WTC11 (cell line): ENCODE data around the gene COMMD7. TPM values are rescaled to one million over a fixed set of nuclear protein-coding genes. Genes with fewer than 3 reads are reported as not detected.

Experiments used
- ATAC-seq: fragments of 200-7000 bp; cut with Tn5 transposase; 2 replicates; pipeline ENCODE4 v1.10.0; 2021; ENCODE audit warnings: mild to moderate bottlenecking, moderate library complexity
- CTCF ChIA-PET: fragments of 300-600 bp; sonication (Branson Sonifier 250); formaldehyde crosslinking; loops from one replicate; lab custom pipeline; 2021; ENCODE audit warnings: antibody characterized with exemption; lab: Charles Lee
- POLR2A ChIA-PET: fragments of 350-600 bp; sonication (Branson Sonifier 250); formaldehyde crosslinking; loops from one replicate; lab custom pipeline; 2021; ENCODE audit warnings: antibody characterized with exemption; lab: Charles Lee
- DNase-seq: peaks from one replicate; pipeline ENCODE4 v3.0.0; 2021; ENCODE audit warnings: low spot score
- H3K27ac Mint-ChIP-seq: 2 replicates; pipeline ENCODE4 v1.8.0; 2021; ENCODE audit warnings: mixed read lengths
- H3K27me3 Mint-ChIP-seq: 2 replicates; pipeline ENCODE4 v1.8.0; 2021; ENCODE audit warnings: low read depth, mild to moderate bottlenecking, moderate library complexity, mixed read lengths
- H3K36me3 Mint-ChIP-seq: 2 replicates; pipeline ENCODE4 v1.8.0; 2021; ENCODE audit warnings: mixed read lengths
- H3K4me1 Mint-ChIP-seq: 2 replicates; pipeline ENCODE4 v1.8.0; 2022; ENCODE audit warnings: mixed read lengths
- H3K4me3 Mint-ChIP-seq: 2 replicates; pipeline ENCODE4 v1.8.0; 2021; ENCODE audit warnings: mild to moderate bottlenecking, moderate library complexity, mixed read lengths
- H3K9me3 Mint-ChIP-seq: 2 replicates; pipeline ENCODE4 v1.8.0; 2021; ENCODE audit warnings: mixed read lengths
- CREM ChIP-seq: sonication (generic); formaldehyde crosslinking; IDR thresholded peaks from 2 replicates; pipeline ENCODE4 v1.8.1; 2022; ENCODE audit warnings: mild to moderate bottlenecking, missing genetic modification reagents, moderate library complexity
- ERG ChIP-seq: fragments of 250-450 bp; sonication (Bioruptor Pico); IDR thresholded peaks from 2 replicates; pipeline ENCODE4 v1.8.0; 2021; ENCODE audit warnings: mild to moderate bottlenecking
- ETV6 ChIP-seq: sonication (generic); formaldehyde crosslinking; IDR thresholded peaks from 2 replicates; pipeline ENCODE4 v1.8.1; 2022; ENCODE audit warnings: mild to moderate bottlenecking, missing genetic modification reagents
- FOXK1 ChIP-seq: sonication (generic); formaldehyde crosslinking; IDR thresholded peaks from 2 replicates; pipeline ENCODE4 v1.8.0; 2022; ENCODE audit warnings: mild to moderate bottlenecking, moderate library complexity, missing genetic modification reagents
- FOXP4 ChIP-seq: sonication (generic); formaldehyde crosslinking; IDR thresholded peaks from 2 replicates; pipeline ENCODE4 v1.8.0; 2022; ENCODE audit warnings: mild to moderate bottlenecking, missing genetic modification reagents
- HMGXB4 ChIP-seq: sonication (generic); formaldehyde crosslinking; IDR thresholded peaks from 2 replicates; pipeline ENCODE4 v1.8.1; 2023; ENCODE audit warnings: mild to moderate bottlenecking, moderate library complexity, missing genetic modification reagents
- IRF1 ChIP-seq: sonication (generic); formaldehyde crosslinking; IDR thresholded peaks from 2 replicates; pipeline ENCODE4 v1.8.0; 2023; ENCODE audit warnings: missing genetic modification reagents
- KAT7 ChIP-seq: sonication (generic); formaldehyde crosslinking; IDR thresholded peaks from 2 replicates; pipeline ENCODE4 v1.8.1; 2023; ENCODE audit warnings: missing genetic modification reagents, mild to moderate bottlenecking, borderline replicate concordance
- NR3C1 ChIP-seq: sonication (generic); formaldehyde crosslinking; conservative IDR thresholded peaks from 2 replicates; pipeline ENCODE4 v1.8.1; 2023; ENCODE audit warnings: low read depth, mild to moderate bottlenecking, missing genetic modification reagents
- TEAD1 ChIP-seq: sonication (generic); formaldehyde crosslinking; IDR thresholded peaks from 2 replicates; pipeline ENCODE4 v1.8.0; 2022; ENCODE audit warnings: mild to moderate bottlenecking, missing genetic modification reagents
- ZNF121 ChIP-seq: sonication (generic); formaldehyde crosslinking; IDR thresholded peaks from 2 replicates; pipeline ENCODE4 v1.8.0; 2023; ENCODE audit warnings: missing genetic modification reagents
- ZNF423 ChIP-seq: fragments of 250-450 bp; sonication (Bioruptor Pico); IDR thresholded peaks from 2 replicates; pipeline ENCODE4 v2.1.2; 2022; ENCODE audit warnings: mild to moderate bottlenecking, moderate library complexity
- total RNA-seq: library from RNA; stranded (reverse); gene quantifications from 3 replicates; pipeline ENCODE4 v1.2.3, GENCODE V29; 2021
- TF ChIP-seq, protein P1 (sequence below): sonication (generic); formaldehyde crosslinking; IDR thresholded peaks from 2 replicates; pipeline ENCODE4 v1.8.0; 2023; ENCODE audit warnings: missing genetic modification reagents, mild to moderate bottlenecking, borderline replicate concordance
- TF ChIP-seq, protein P2 (sequence below): fragments of 250-450 bp; sonication (Bioruptor Pico); IDR thresholded peaks from 2 replicates; pipeline ENCODE4 v1.9.0; 2021; ENCODE audit warnings: mild to moderate bottlenecking
- TF ChIP-seq, protein P3 (sequence below): sonication (generic); formaldehyde crosslinking; IDR thresholded peaks from 2 replicates; pipeline ENCODE4 v1.8.0; 2023; ENCODE audit warnings: mild to moderate bottlenecking, missing genetic modification reagents
- TF ChIP-seq, protein P4 (sequence below): sonication (generic); formaldehyde crosslinking; IDR thresholded peaks from 2 replicates; pipeline ENCODE4 v1.8.1; 2022; ENCODE audit warnings: mild to moderate bottlenecking, moderate library complexity, missing genetic modification reagents

Gene COMMD7
- total RNA-seq, 1 experiment from 2014 or later: 42.3 TPM

- Mint-ChIP-seq H3K9me3 (no peaks in the 10 kb centered on the region), H3K27ac (peak overlapping the region; percentile 97), H3K4me3 (peak overlapping the region; percentile 21), H3K4me1 (peaks cover 84% of the 10 kb centered on the region), H3K36me3 (no peaks in the 10 kb centered on the region), H3K27me3 (no peaks in the 10 kb centered on the region)
- DNase-seq (no peak), ATAC-seq (peak; percentile 53)
- TF ChIP-seq FOXP4 (peak; percentile 90; the same call in 1 of the 2 replicates), ETV6 (CRISPR knock-in tag) (0 out of 2 replicates have a peak, but pooled peaks have one; percentile 70), TEAD1 (CRISPR knock-in tag) (peak; percentile 79; the same call in 1 of the 2 replicates), ZNF423 (CRISPR knock-in tag) (peak; percentile 37; the same call in 1 of the 2 replicates), ZNF121 (CRISPR knock-in tag) (peak; percentile 97), CREM (CRISPR knock-in tag) (0 out of 2 replicates have a peak, but pooled peaks have one; percentile 20), IRF1 (no peak), NR3C1 (CRISPR knock-in tag) (no peak), FOXK1 (peak; percentile 59; the same call in 1 of the 2 replicates), KAT7 (no peak), HMGXB4 (CRISPR knock-in tag) (0 out of 2 replicates have a peak, but pooled peaks have one; percentile 35), ERG (CRISPR knock-in tag) (no peak)
- TF ChIP-seq, protein P1, sequence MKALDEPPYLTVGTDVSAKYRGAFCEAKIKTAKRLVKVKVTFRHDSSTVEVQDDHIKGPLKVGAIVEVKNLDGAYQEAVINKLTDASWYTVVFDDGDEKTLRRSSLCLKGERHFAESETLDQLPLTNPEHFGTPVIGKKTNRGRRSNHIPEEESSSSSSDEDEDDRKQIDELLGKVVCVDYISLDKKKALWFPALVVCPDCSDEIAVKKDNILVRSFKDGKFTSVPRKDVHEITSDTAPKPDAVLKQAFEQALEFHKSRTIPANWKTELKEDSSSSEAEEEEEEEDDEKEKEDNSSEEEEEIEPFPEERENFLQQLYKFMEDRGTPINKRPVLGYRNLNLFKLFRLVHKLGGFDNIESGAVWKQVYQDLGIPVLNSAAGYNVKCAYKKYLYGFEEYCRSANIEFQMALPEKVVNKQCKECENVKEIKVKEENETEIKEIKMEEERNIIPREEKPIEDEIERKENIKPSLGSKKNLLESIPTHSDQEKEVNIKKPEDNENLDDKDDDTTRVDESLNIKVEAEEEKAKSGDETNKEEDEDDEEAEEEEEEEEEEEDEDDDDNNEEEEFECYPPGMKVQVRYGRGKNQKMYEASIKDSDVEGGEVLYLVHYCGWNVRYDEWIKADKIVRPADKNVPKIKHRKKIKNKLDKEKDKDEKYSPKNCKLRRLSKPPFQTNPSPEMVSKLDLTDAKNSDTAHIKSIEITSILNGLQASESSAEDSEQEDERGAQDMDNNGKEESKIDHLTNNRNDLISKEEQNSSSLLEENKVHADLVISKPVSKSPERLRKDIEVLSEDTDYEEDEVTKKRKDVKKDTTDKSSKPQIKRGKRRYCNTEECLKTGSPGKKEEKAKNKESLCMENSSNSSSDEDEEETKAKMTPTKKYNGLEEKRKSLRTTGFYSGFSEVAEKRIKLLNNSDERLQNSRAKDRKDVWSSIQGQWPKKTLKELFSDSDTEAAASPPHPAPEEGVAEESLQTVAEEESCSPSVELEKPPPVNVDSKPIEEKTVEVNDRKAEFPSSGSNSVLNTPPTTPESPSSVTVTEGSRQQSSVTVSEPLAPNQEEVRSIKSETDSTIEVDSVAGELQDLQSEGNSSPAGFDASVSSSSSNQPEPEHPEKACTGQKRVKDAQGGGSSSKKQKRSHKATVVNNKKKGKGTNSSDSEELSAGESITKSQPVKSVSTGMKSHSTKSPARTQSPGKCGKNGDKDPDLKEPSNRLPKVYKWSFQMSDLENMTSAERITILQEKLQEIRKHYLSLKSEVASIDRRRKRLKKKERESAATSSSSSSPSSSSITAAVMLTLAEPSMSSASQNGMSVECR: no peak
- TF ChIP-seq, protein P2, sequence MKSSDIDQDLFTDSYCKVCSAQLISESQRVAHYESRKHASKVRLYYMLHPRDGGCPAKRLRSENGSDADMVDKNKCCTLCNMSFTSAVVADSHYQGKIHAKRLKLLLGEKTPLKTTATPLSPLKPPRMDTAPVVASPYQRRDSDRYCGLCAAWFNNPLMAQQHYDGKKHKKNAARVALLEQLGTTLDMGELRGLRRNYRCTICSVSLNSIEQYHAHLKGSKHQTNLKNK (CRISPR knock-in tag): 0 out of 2 replicates have a peak, but pooled peaks have one; percentile 36
- TF ChIP-seq, protein P3, sequence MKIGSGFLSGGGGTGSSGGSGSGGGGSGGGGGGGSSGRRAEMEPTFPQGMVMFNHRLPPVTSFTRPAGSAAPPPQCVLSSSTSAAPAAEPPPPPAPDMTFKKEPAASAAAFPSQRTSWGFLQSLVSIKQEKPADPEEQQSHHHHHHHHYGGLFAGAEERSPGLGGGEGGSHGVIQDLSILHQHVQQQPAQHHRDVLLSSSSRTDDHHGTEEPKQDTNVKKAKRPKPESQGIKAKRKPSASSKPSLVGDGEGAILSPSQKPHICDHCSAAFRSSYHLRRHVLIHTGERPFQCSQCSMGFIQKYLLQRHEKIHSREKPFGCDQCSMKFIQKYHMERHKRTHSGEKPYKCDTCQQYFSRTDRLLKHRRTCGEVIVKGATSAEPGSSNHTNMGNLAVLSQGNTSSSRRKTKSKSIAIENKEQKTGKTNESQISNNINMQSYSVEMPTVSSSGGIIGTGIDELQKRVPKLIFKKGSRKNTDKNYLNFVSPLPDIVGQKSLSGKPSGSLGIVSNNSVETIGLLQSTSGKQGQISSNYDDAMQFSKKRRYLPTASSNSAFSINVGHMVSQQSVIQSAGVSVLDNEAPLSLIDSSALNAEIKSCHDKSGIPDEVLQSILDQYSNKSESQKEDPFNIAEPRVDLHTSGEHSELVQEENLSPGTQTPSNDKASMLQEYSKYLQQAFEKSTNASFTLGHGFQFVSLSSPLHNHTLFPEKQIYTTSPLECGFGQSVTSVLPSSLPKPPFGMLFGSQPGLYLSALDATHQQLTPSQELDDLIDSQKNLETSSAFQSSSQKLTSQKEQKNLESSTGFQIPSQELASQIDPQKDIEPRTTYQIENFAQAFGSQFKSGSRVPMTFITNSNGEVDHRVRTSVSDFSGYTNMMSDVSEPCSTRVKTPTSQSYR (CRISPR knock-in tag): 0 out of 2 replicates have a peak, but pooled peaks have one; percentile 55
- TF ChIP-seq, protein P4, sequence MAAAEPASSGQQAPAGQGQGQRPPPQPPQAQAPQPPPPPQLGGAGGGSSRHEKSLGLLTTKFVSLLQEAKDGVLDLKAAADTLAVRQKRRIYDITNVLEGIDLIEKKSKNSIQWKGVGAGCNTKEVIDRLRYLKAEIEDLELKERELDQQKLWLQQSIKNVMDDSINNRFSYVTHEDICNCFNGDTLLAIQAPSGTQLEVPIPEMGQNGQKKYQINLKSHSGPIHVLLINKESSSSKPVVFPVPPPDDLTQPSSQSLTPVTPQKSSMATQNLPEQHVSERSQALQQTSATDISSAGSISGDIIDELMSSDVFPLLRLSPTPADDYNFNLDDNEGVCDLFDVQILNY (CRISPR knock-in tag): 0 out of 2 replicates have a peak, but pooled peaks have one; percentile 28
- ChIA-PET CTCF (interaction anchor here (0.8 to 1.6 kb wide), 2 partner anchors 27 to 38 kb away, joined by 4 to 5 read pairs; no protein-coding TSS in a partner anchor), POLR2A (interaction anchor here (0.5 to 1.5 kb wide), 3 partner anchors 11 to 67 kb away, joined by 3 to 4 read pairs (median 3); no protein-coding TSS in a partner anchor)
Measured at GRCh38 chr20:32751702-32752457, 8.6 kb upstream of the COMMD7 start.
